NCI-H1417 (cell line): ENCODE measurements around the gene CFDP1.

Experiments used
- DNase-seq, 3 experiments: peaks; one replicate each; lab custom pipeline; 2025; lab: John Stamatoyannopoulos, UW

The CFDP1 gene

GRCh38 chr16:75372236-75372856 is 61.0 kb downstream of the CFDP1 start:
- DNase-seq: no peak

DNA sequence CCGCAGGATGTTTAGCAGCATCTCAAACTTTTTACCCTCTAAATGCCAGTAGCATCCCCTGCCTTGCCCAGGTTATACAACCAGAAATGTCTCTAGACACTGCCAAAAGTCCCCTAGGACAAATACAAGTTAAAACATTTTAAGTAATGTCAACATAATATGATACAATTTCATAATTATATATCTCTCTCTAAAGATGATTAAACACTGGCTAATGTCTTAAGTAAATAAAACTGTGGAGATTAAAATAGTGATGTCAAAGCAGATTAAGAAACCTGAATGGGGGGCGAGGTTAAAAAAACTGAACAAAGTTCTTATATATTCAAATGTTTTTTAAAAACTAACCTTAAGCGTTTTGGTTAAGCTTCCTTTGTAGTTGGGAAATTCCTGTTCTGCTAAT is 62.1 kb downstream of the CFDP1 start:
- DNase-seq: no peak

- DNase-seq: no peak
Measured at GRCh38 chr16:75364286-75364791, 69.0 kb downstream of the CFDP1 start.

DNA sequence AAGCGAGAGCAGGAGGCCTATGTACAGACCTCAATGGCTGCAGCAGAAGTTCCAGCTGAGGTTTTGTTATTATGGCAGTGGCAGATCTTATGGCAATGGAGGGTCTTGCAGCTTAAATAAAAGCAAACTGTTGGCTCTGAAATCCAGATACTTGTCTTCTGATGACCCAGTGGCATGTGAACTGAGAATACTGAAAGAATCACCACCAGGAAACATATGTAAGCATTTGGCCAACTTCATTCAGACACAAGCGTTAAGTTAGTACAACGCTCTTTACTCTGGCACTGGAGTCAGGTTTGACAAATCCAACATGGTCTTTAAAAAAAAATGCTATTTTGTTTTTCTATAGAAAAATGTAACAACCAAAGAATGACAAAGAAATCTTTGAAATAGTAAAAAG is 70.5 kb downstream of the CFDP1 start:
- no peak for DNase-seq

GRCh38 chr16:75361936-75362335 is 71.4 kb downstream of the CFDP1 start:
- no peak for DNase-seq

- no peak for DNase-seq
Measured at GRCh38 chr16:75354170-75354569, 79.1 kb downstream of the CFDP1 start.

DNA sequence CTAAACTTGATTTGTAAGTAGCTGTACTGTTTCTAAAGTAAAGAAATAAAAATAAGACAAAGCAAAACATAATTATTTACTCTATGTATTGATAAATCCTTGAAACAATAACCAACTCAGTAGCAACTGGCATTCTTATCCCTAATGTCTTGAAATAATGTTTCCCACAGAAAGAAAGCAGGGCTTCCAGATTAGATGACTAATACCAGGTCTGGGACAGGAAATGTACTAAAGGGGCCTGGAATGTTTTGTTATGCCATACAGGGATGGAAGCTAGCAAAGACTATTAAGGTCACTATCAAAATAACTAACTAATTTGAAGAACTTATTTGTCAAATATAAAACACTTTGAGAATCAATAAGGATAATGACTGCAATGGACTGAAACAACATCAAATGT is 82.1 kb downstream of the CFDP1 start:
- no peak for DNase-seq

DNA sequence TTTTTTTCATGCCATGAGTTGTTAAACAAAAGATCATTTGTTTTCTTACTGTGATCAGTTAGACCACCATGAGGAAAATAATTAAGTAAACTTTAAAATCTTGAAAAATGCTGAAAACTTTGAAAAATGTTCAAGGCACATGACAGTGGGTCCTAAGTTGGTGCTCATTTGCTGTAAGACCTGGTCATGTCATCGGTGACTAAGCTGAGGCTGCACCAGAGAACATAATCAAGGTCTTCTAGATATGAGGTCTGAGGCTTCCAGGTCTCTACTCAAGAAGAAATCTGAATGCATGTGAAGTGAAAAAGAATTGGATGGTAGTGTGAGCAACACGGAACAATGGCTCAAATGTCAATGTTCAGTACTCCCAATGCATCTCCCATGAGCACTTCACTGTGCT is 87.6 kb downstream of the CFDP1 start:
- no peak for DNase-seq

- DNase-seq: no peak
Measured at GRCh38 chr16:75343941-75344340, 89.4 kb downstream of the CFDP1 start.

DNA sequence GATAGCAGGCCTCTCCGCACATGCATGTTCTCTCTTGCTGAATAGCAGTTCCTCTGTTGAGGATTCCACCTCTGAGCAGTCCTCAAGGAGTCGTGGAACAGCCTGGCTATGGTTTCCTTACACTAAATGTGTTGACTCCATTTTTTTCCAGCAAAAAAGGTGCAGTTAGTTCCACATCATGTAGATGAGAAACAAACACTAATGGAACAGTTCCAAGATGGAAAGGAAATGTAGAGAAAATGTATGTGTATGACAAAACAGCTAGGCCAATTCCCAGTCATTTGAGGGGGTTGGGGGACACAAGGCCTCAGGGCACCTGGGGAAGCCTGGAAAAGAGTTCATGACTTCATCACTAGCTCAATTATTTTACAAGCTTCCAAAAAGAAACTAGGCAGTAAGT is 90.0 kb downstream of the CFDP1 start:
- DNase-seq: no peak

- no peak for DNase-seq
Measured at GRCh38 chr16:75342308-75342811, 90.9 kb downstream of the CFDP1 start.

GRCh38 chr16:75341564-75342307 is 91.6 kb downstream of the CFDP1 start:
- no peak for DNase-seq

DNA sequence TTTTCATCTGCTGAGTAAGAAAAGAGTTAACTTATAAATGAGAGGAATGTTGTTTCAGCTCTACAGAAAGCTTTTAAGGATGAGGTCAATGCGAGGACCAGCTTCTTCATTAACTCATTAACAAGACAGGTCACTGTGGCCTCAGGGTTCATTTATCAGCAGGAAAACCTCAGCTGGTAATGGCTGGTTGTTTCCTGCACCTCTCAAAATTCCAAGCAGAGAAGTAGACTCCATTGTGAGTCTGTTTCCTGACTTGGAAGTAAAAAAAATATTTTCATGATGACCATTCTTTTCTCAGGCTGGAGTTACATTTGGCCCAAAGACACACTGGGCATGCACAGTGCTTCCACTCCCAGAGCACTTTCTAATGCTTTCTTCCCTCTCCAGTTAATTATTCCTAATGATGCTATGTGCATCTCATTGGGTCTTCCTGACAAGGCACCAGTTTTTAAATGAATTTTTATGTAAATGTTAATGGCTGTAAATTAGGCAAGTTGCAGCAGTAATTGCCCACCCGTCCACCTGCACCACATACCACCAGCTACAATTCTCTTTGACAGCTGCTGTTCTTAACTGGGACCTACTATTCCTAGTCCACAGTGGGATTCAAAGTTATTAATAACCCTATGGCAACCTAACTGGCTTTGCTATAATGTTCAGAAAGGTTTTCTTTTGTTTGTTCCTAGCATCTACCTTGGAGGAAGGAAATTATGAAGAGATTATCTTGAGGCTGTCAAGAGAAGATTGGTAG is 92.4 kb downstream of the CFDP1 start:
- DNase-seq: no peak

- DNase-seq: no peak
Measured at GRCh38 chr16:75337430-75337829, 95.9 kb downstream of the CFDP1 start.

GRCh38 chr16:75336521-75336920 is 96.8 kb downstream of the CFDP1 start:
- DNase-seq: no peak

GRCh38 chr16:75333721-75334163 is 99.6 kb downstream of the CFDP1 start:
- DNase-seq: no peak

DNA sequence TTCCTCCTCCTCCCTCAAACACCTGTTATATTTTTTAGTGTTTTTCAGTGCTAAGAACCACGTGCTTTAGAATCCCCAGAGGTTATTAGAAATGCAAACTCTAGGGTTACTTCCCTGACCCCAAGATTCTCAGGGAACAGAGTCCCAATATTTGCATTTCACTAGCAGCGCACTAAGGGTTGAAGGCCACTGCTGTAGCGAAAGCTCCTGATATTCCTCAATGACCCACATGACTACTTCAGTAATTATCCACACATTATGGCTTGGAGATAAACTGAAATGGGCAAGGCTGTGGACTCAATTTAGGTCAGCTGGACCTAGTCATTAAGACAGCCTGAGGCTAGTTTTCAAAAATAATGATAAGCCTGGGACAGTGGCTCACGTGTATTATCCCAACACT is 103.4 kb downstream of the CFDP1 start:
- DNase-seq: no peak

DNA sequence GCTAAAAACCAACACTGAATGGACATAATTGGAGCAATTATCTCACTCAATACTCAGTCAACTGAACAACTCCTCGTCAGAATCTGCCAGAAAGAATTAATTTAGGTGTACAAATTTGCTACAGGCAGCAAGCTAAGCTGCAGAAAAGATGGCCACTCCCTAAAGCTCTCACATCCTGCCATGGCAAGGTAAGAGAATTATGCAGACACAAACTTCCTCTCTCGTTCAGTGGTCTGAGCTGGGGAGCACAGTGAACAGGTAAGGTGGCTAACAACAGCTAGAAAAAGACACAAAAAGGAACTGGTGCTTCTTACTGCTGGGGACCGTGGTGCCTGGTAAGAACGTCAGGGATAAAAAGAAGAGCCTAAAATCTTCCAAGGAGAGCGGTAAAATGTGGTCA is 107.0 kb downstream of the CFDP1 start:
- DNase-seq: peak in 2 of 3 experiments; percentile 34 to 77

DNA sequence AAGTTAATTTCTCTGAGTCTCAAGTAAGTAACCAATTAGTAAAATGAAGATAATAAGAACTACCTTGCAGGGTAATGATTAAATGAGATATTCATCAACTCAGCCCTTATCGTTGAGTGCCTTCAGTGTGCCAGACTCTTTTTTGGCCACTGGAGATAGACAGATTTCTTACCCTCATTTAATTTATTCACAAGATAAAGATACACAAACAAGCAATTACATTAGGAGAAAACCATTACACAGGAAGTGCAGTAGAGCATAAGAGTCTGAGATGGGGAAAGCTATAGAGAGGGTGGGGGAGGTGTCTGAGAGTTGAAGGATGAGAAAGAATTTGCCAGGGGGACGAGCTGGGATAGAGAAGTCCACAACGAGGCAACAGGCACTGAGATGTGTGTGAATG is 109.4 kb downstream of the CFDP1 start:
- DNase-seq: peak in 1 of 3 experiments; percentile 13

DNA sequence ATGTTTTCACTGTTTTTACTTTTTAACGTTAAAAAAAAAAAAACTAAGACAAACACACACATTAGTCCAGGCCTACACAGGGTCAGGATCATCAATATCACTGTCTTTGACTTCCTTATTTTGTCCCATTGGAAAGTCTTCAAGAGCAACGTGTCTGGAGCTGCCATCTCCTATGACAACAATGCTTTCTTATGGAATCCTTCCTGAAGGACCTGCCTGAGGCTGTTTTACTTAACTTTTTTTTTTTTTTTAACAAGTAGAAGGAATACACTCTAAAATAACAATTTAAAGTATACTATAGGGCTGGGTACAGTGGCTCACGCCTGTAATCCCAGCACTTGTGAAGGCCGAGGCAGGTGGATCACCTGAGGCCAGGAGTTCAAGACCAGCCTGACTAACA is 110.1 kb downstream of the CFDP1 start:
- no peak for DNase-seq

DNA sequence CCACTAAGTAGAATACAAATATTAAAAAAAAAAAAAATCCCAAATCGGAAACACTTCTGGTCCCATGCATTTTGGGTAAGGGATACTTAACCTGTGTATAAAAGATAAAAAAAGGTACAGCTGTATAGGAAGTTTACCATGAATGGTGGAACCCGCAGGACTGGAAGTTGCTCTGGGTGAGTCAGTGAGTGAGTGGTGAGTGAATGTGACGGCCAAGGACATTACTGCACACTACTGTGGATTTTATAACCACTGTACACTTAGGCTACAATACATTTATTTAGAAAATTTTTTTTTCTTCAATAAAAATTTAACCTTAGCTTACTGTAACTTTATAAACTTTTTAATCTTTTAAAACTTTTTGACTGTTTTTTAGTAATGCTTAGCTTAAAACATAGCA is 110.6 kb downstream of the CFDP1 start:
- no peak for DNase-seq

DNA sequence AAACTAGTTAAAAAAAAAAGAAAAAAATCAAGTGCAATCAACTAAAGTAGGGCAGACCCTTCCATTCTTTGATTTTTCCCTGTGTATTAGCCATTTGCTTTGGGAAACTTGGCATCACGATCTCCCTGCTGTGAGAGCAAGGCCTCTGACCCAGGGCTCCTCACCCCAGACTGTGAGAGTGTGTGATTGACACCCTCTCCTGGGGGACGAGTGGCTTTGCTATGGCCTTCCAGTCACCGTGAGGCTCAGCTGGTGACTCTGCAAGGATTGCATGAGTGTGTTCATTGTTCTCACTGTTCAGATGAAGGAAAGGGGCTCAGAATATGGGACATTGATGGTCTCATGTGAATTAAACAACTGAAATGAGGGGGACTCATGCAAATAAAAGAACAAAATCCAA is 112.9 kb downstream of the CFDP1 start:
- no peak for DNase-seq
